ENCODE results near the gene ZNF845.
"Not testable (repeated sequence)": the region's sequence is repeated elsewhere in the genome, so short reads cannot be mapped to it uniquely, and the experiment has no call there.

The ZNF845 gene

GRCh38 chr19:53333463-53334449 is at the start of gene ZNF845:
Gene ZNF845 (plus strand): TSS chr19:53333749. CDS start chr19:53341308, 7,559 bp downstream.
- peak; percentile 84 for DNase-seq (ENCODE audit: low read depth, low spot score)

GRCh38 chr19:53285087-53285486 is 48.5 kb upstream of the ZNF845 start:
- DNase-seq (ENCODE audit: low read depth, low spot score) = no peak

- no peak for DNase-seq (ENCODE audit: low read depth, low spot score)
Observed at GRCh38 chr19:53290758-53291549, 42.6 kb upstream of the ZNF845 start.

- no peak for DNase-seq (ENCODE audit: low read depth, low spot score)
Observed at GRCh38 chr19:53294786-53295441, 38.6 kb upstream of the ZNF845 start.

GRCh38 chr19:53301341-53301740 is 32.2 kb upstream of the ZNF845 start:
- not testable (repeated sequence) for DNase-seq (ENCODE audit: low read depth, low spot score)

- DNase-seq (ENCODE audit: low read depth, low spot score) = no peak
Observed at GRCh38 chr19:53308339-53308811, 25.2 kb upstream of the ZNF845 start.

- DNase-seq (ENCODE audit: low read depth, low spot score) = no peak
Observed at GRCh38 chr19:53311044-53311443, 22.5 kb upstream of the ZNF845 start.

- no peak for DNase-seq (ENCODE audit: low read depth, low spot score)
Observed at GRCh38 chr19:53311897-53312296, 21.7 kb upstream of the ZNF845 start.

GRCh38 chr19:53328967-53329366 is 4.6 kb upstream of the ZNF845 start:
- DNase-seq (ENCODE audit: low read depth, low spot score) = no peak

GRCh38 chr19:53332484-53332883 is 1.1 kb upstream of the ZNF845 start:
- no peak for DNase-seq (ENCODE audit: low read depth, low spot score)

- DNase-seq (ENCODE audit: low read depth, low spot score) = no peak
Observed at GRCh38 chr19:53333066-53333462, 485 bp upstream of the ZNF845 start.

- DNase-seq (ENCODE audit: low read depth, low spot score) = not testable (repeated sequence)
Observed at GRCh38 chr19:53344403-53344802, 10.9 kb downstream of the ZNF845 start.

- DNase-seq (ENCODE audit: low read depth, low spot score) = no peak
Observed at GRCh38 chr19:53355739-53356138, 22.2 kb downstream of the ZNF845 start.

- DNase-seq (ENCODE audit: low read depth, low spot score) = no peak
Observed at GRCh38 chr19:53357821-53358581, 24.5 kb downstream of the ZNF845 start.

GRCh38 chr19:53360056-53360455 is 26.5 kb downstream of the ZNF845 start:
- not testable (repeated sequence) for DNase-seq (ENCODE audit: low read depth, low spot score)

GRCh38 chr19:53365134-53365898 is 31.8 kb downstream of the ZNF845 start, which contains the start of gene ZNF525:
Gene ZNF525 (plus strand): TSS chr19:53365705. CDS start chr19:53372282, 6,577 bp downstream.
- DNase-seq (ENCODE audit: low read depth, low spot score) = peak; percentile 30

- DNase-seq (ENCODE audit: low read depth, low spot score) = no peak
Observed at GRCh38 chr19:53365899-53366493, 32.4 kb downstream of the ZNF845 start.

GRCh38 chr19:53372196-53372595 is 38.6 kb downstream of the ZNF845 start:
- no peak for DNase-seq (ENCODE audit: low read depth, low spot score)

- DNase-seq (ENCODE audit: low read depth, low spot score) = no peak
Observed at GRCh38 chr19:53374288-53374687, 40.7 kb downstream of the ZNF845 start.

GRCh38 chr19:53374743-53375142 is 41.2 kb downstream of the ZNF845 start:
- no peak for DNase-seq (ENCODE audit: low read depth, low spot score)
